ENCODE data around the gene LRFN2.

DNA sequence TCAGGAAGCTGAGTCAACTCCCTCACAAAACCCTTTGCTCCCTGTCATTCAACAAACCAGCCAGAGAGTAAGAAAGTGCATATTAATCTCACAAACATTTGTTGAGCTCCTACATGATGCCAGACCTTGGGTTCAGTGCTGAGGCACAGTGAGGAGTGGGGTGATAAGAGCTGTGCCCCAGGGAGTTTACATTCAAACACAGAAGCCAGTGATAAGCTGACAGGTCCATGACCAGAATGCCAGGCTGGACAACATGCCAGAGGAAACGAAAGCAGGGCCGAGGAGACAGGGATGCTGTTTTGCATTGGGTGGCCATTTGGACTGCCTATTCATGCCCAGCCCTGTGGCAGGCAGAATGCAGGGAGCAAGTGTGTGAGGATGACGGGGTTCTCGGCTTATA, 76.7 kb downstream of the LRFN2 start:
- TF ChIP-seq, protein P1, sequence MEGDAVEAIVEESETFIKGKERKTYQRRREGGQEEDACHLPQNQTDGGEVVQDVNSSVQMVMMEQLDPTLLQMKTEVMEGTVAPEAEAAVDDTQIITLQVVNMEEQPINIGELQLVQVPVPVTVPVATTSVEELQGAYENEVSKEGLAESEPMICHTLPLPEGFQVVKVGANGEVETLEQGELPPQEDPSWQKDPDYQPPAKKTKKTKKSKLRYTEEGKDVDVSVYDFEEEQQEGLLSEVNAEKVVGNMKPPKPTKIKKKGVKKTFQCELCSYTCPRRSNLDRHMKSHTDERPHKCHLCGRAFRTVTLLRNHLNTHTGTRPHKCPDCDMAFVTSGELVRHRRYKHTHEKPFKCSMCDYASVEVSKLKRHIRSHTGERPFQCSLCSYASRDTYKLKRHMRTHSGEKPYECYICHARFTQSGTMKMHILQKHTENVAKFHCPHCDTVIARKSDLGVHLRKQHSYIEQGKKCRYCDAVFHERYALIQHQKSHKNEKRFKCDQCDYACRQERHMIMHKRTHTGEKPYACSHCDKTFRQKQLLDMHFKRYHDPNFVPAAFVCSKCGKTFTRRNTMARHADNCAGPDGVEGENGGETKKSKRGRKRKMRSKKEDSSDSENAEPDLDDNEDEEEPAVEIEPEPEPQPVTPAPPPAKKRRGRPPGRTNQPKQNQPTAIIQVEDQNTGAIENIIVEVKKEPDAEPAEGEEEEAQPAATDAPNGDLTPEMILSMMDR (IDR thresholded peaks at IDR 0.05): no peak
- TF ChIP-seq POLR2A (IDR thresholded peaks at IDR 0.05): no peak

All from breast epithelium (tissue), 3 donors.